OCI-LY1 (cell line): ENCODE data around the gene TMEM176A.

ENCODE experiments used
- H2AFZ ChIP-seq: fragments of 200-600 bp; sonication (generic), shearing (Covaris generic); 2 replicates; pipeline ENCODE4 v1.6.0; 2014; ENCODE audit warnings: antibody characterized with exemption, mild to moderate bottlenecking, low read length
- H3F3A ChIP-seq: fragments of 200-600 bp; sonication (generic), shearing (Covaris generic); 2 replicates; pipeline ENCODE4 v1.6.0; 2014; ENCODE audit warnings: mild to moderate bottlenecking, antibody characterized with exemption, low read length, moderate library complexity; ENCODE audit not compliant: insufficient read depth
- H3K27ac ChIP-seq: fragments of 200-600 bp; sonication (generic); 2 replicates; pipeline ENCODE4 v1.5.1; 2014; ENCODE audit warnings: low read length, mixed run types, mild to moderate bottlenecking, low read depth; ENCODE audit not compliant: poor library complexity, severe bottlenecking
- H3K27me3 ChIP-seq: fragments of 200-600 bp; sonication (generic); 2 replicates; pipeline ENCODE4 v1.6.0; 2014; ENCODE audit warnings: antibody characterized with exemption, mild to moderate bottlenecking, low read length, moderate library complexity; ENCODE audit not compliant: insufficient read depth
- H3K36me3 ChIP-seq: fragments of 200-600 bp; sonication (generic); 2 replicates; pipeline ENCODE4 v1.6.1; 2014; ENCODE audit warnings: mild to moderate bottlenecking, antibody characterized with exemption, low read length, moderate library complexity, mixed read lengths; ENCODE audit not compliant: insufficient read depth
- H3K4me1 ChIP-seq: fragments of 200-600 bp; sonication (generic); 2 replicates; pipeline ENCODE4 v1.5.1; 2014; ENCODE audit warnings: mild to moderate bottlenecking, low read length, moderate library complexity; ENCODE audit not compliant: insufficient read depth, severe bottlenecking
- H3K4me2 ChIP-seq: fragments of 200-600 bp; sonication (generic), shearing (Covaris generic); 2 replicates; pipeline ENCODE4 v1.6.1; 2014; ENCODE audit warnings: low read length
- H3K4me3 ChIP-seq: fragments of 200-600 bp; sonication (generic); 2 replicates; pipeline ENCODE4 v1.5.1; 2014; ENCODE audit warnings: low read length, low read depth, mild to moderate bottlenecking, mixed read lengths; ENCODE audit not compliant: poor library complexity, severe bottlenecking
- H3K79me2 ChIP-seq: fragments of 200-600 bp; shearing (Covaris generic); 2 replicates; pipeline ENCODE4 v1.6.1; 2016; ENCODE audit warnings: mixed run types, low read length, mixed read lengths; ENCODE audit not compliant: insufficient read depth
- H3K9ac ChIP-seq: fragments of 200-600 bp; sonication (generic), shearing (Covaris generic); 2 replicates; pipeline ENCODE4 v1.6.1; 2014; ENCODE audit warnings: mild to moderate bottlenecking, low read length, mixed read lengths
- H3K9me2 ChIP-seq: fragments of 200-600 bp; sonication (generic), shearing (Covaris generic); 2 replicates; pipeline ENCODE4 v1.6.1; 2014; ENCODE audit warnings: low read depth, mild to moderate bottlenecking, low read length, mixed read lengths
- H3K9me3 ChIP-seq: fragments of 200-600 bp; shearing (Covaris generic); 2 replicates; pipeline ENCODE4 v1.6.1; 2014; ENCODE audit warnings: low read length, mixed read lengths
- H4K20me1 ChIP-seq: fragments of 200-600 bp; sonication (generic), shearing (Covaris generic); 2 replicates; pipeline ENCODE4 v1.6.0; 2016; ENCODE audit warnings: mild to moderate bottlenecking, low read length; ENCODE audit not compliant: insufficient read depth
- EZH2 ChIP-seq: fragments of 200-600 bp; sonication (generic), shearing (Covaris generic); IDR thresholded peaks from 2 replicates; pipeline ENCODE4 v1.8.0; 2017; ENCODE audit warnings: borderline replicate concordance, mixed run types, mild to moderate bottlenecking, antibody characterized with exemption, low read length, moderate library complexity, mixed read lengths
- TF ChIP-seq, protein P1 (sequence below): fragments of 200-600 bp; sonication (generic), shearing (Covaris generic); IDR thresholded peaks from 2 replicates; pipeline ENCODE4 v1.5.1; 2017; ENCODE audit warnings: mild to moderate bottlenecking, antibody characterized with exemption, low read length, moderate library complexity, mixed read lengths

The TMEM176A gene

GRCh38 chr7:150791304-150791703 lies 9.3 kb upstream of the TMEM176A start:
- H3K27me3 ChIP-seq: no peaks in the 10 kb centered on the region; the same call in 1 of the 2 replicates
- no peaks in the 10 kb centered on the region for H3K9me3 ChIP-seq
- TF ChIP-seq, protein P1, sequence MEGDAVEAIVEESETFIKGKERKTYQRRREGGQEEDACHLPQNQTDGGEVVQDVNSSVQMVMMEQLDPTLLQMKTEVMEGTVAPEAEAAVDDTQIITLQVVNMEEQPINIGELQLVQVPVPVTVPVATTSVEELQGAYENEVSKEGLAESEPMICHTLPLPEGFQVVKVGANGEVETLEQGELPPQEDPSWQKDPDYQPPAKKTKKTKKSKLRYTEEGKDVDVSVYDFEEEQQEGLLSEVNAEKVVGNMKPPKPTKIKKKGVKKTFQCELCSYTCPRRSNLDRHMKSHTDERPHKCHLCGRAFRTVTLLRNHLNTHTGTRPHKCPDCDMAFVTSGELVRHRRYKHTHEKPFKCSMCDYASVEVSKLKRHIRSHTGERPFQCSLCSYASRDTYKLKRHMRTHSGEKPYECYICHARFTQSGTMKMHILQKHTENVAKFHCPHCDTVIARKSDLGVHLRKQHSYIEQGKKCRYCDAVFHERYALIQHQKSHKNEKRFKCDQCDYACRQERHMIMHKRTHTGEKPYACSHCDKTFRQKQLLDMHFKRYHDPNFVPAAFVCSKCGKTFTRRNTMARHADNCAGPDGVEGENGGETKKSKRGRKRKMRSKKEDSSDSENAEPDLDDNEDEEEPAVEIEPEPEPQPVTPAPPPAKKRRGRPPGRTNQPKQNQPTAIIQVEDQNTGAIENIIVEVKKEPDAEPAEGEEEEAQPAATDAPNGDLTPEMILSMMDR: no peak
- no peak for TF ChIP-seq EZH2
- H3K4me1 ChIP-seq: no peaks in the 10 kb centered on the region
- no peaks in the 10 kb centered on the region for H3K9me2 ChIP-seq
- H3K4me2 ChIP-seq: no peak overlapping the region
- H4K20me1 ChIP-seq: no peaks in the 10 kb centered on the region
- H3K4me3 ChIP-seq: no peak overlapping the region
- H3K9ac ChIP-seq: no peak overlapping the region
- no peaks in the 10 kb centered on the region for H3K36me3 ChIP-seq
- H3K79me2 ChIP-seq: no peaks in the 10 kb centered on the region
- no peak overlapping the region for H2AFZ ChIP-seq
- no peak overlapping the region for H3K27ac ChIP-seq
- no peaks in the 10 kb centered on the region for H3F3A ChIP-seq

GRCh38 chr7:150791746-150792452 lies 8.7 kb upstream of the TMEM176A start:
- Histone ChIP-seq H3F3A (no peaks in the 10 kb centered on the region), H2AFZ (no peak overlapping the region), H3K27me3 (no peaks in the 10 kb centered on the region; the same call in 1 of the 2 replicates), H3K9me2 (no peaks in the 10 kb centered on the region), H3K4me2 (no peak overlapping the region), H3K36me3 (no peaks in the 10 kb centered on the region), H3K4me1 (no peaks in the 10 kb centered on the region), H3K27ac (no peak overlapping the region), H3K9me3 (no peaks in the 10 kb centered on the region), H3K79me2 (no peaks in the 10 kb centered on the region), H3K4me3 (no peak overlapping the region), H3K9ac (no peak overlapping the region), H4K20me1 (no peaks in the 10 kb centered on the region)
- no peak for TF ChIP-seq EZH2
- TF ChIP-seq, protein P1: no peak

DNA sequence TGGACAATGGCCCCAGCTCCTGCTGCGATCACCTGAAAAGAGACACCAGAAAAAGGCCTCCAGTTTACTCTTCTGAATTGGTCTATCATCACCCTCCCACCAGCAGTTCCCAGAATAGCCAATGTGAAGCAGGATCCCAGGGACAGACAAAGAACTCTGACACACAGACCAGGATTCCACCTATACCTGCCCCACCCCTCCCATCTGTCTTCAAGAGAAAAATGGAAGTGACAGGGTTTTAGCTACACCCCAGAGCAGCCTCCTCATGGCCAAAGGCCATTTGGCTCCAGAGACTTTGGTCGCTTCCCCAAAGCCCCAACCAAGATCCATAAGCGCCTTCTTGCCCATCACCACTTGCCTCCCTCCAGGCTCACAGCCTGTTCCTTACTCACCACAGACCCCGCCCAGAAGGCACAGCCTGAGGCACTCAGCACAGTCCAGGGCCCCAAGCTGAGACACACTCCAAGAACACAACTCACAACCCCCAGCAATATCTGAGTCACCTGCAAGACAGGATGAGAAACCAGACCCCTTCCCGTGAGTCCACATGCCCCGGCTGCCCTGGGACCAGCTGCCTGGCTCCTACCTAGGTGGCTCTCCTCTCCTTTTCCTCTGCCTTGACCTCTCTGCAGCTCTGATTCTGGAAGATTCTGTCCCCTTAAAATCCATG lies 6.9 kb upstream of the TMEM176A start:
- no peaks in the 10 kb centered on the region for H3K36me3 ChIP-seq
- no peaks in the 10 kb centered on the region; the same call in 1 of the 2 replicates for H3K27me3 ChIP-seq
- H3K9me3 ChIP-seq: no peaks in the 10 kb centered on the region
- H3K4me2 ChIP-seq: no peak overlapping the region
- H3K79me2 ChIP-seq: no peaks in the 10 kb centered on the region
- TF ChIP-seq, protein P1: no peak
- no peak for TF ChIP-seq EZH2
- no peak overlapping the region for H3K27ac ChIP-seq
- H2AFZ ChIP-seq: no peak overlapping the region
- no peaks in the 10 kb centered on the region for H3F3A ChIP-seq
- H3K4me3 ChIP-seq: no peak overlapping the region
- H4K20me1 ChIP-seq: no peaks in the 10 kb centered on the region
- no peak overlapping the region for H3K9ac ChIP-seq
- H3K9me2 ChIP-seq: no peaks in the 10 kb centered on the region
- H3K4me1 ChIP-seq: no peaks in the 10 kb centered on the region
